ENCODE measurements around the gene KTI12. TPM values are rescaled to one million over a fixed set of nuclear protein-coding genes. Genes with fewer than 3 reads are reported as not detected.

KTI12 gene
- total and polyA plus RNA-seq, 2 donors (not counting 3 experiments of a cell fraction or from before 2014, with no cell fraction given), result 10.0 to 12.7 TPM

- no peaks in the 10 kb centered on the region for H3K79me2 ChIP-seq (ENCODE audit: control insufficient read depth, insufficient read depth, low read length)
- no peak for DNase-seq (ENCODE audit: low read depth, low spot score)
- no peaks in the 10 kb centered on the region for H3K9me1 ChIP-seq (replicated peaks; ENCODE audit: control insufficient read depth, extremely low read depth, insufficient read depth, low read length)
- H3K9ac ChIP-seq (replicated peaks; ENCODE audit: extremely low read depth, insufficient read depth, low read length), result no peak overlapping the region
- FAIRE-seq, result no peak
- H3K9me3 ChIP-seq (replicated peaks; ENCODE audit: control insufficient read depth, insufficient read depth, low read length), result no peaks in the 10 kb centered on the region
- no TSS peak for BruUV-seq (replicated peaks)
- TF ChIP-seq CTCF (IDR thresholded peaks at IDR 0.05; ENCODE audit: extremely low read depth in 1 of 2, insufficient read depth in 1 of 2, low read depth in 1 of 2, low read length in 2 of 2) (no peak), POLR2A (IDR thresholded peaks at IDR 0.05; ENCODE audit: low read depth, low read length) (no peak)
- no peaks in the 10 kb centered on the region for H3K4me1 ChIP-seq (ENCODE audit: control insufficient read depth, extremely low read depth, insufficient read depth, low read length)
- H3K4me3 ChIP-seq (replicated peaks in 1 of 3; ENCODE audit: insufficient read depth in 1 of 3, low read depth in 1 of 3, low read length in 3 of 3), result no peak overlapping the region
- dilution Hi-C loops (cut with MboI; ENCODE audit: extremely low pct_ligation_motif_present, low sequenced_read_pairs) (no loop called here), intact Hi-C loops (cut with micrococcal nuclease) (no loop called here)
- H3K27me3 ChIP-seq (ENCODE audit: control insufficient read depth in 2 of 2, insufficient read depth in 2 of 2, low read length in 2 of 2), result peaks cover 3% of the 10 kb centered on the region in 2 experiments
- no peak overlapping the region for H3K27ac ChIP-seq (ENCODE audit: insufficient read depth, low read depth, low read length)
- H3K4me2 ChIP-seq (ENCODE audit: insufficient read depth, low read length), result no peak overlapping the region
- CTCF ChIA-PET, result interaction anchor here (0.8 to 3.5 kb wide), 4 partner anchors 12 to 100 kb away, joined by 3 to 22 read pairs (median 3); no protein-coding TSS in a partner anchor
- POLR2A ChIA-PET, result no interaction called here
- H4K20me1 ChIP-seq (replicated peaks; ENCODE audit: control insufficient read depth, extremely low read depth, insufficient read depth, low read length), result no peaks in the 10 kb centered on the region
- no peak overlapping the region for H2AFZ ChIP-seq (ENCODE audit: low read depth, low read length)
- H3K36me3 ChIP-seq (ENCODE audit: control insufficient read depth in 2 of 2, extremely low read depth in 1 of 2, insufficient read depth in 2 of 2, low read length in 2 of 2), result no peaks in the 10 kb centered on the region
These were observed 35.6 kb downstream of the KTI12 start for GRCh38 chr1:51997974-51998382.

- FAIRE-seq, result peak; percentile 77
- dilution Hi-C loops (cut with MboI; ENCODE audit: extremely low pct_ligation_motif_present, low sequenced_read_pairs), result no loop called here
These were observed 43.1 kb downstream of the KTI12 start, which contains the start of gene RAB3B for GRCh38 chr1:51990478-51990965. Gene RAB3B, minus strand, starts transcription at chr1:51990700. Its CDS starts 13,583 bp downstream, at chr1:51977117.

More at GRCh38 chr1:51990478-51990965, 43.1 kb downstream of the KTI12 start, which contains the start of gene RAB3B:
- ChIA-PET POLR2A (no interaction called here), CTCF (interaction anchor here (0.9 to 2.0 kb wide), 2 partner anchors 65 to 94 kb away, joined by 3 to 9 read pairs; partner anchors contain the start of gene TXNDC12)
- H3K4me2 ChIP-seq (ENCODE audit: insufficient read depth, low read length), result peak within 1 kb of the TSS; percentile 57
- no peaks in the 10 kb centered on the region for H3K9me3 ChIP-seq (replicated peaks; ENCODE audit: control insufficient read depth, insufficient read depth, low read length)
- intact Hi-C loops (cut with micrococcal nuclease), result no loop called here
- TF ChIP-seq CTCF (IDR thresholded peaks at IDR 0.05; ENCODE audit: extremely low read depth in 1 of 2, insufficient read depth in 1 of 2, low read depth in 1 of 2, low read length in 2 of 2), result no peak
- TF ChIP-seq POLR2A (IDR thresholded peaks at IDR 0.05; ENCODE audit: low read depth, low read length), result peak; percentile 50
- peak; percentile 50 for TF ChIP-seq POLR2AphosphoS5 (IDR thresholded peaks at IDR 0.05; ENCODE audit: insufficient read depth, low read depth, low read length)
- H3K4me1 ChIP-seq (ENCODE audit: control insufficient read depth, extremely low read depth, insufficient read depth, low read length), result no peaks in the 10 kb centered on the region
- no peak within 1 kb of the TSS for H3K27ac ChIP-seq (ENCODE audit: insufficient read depth, low read depth, low read length)
- peaks cover 15 to 16% of the 10 kb centered on the region in 2 experiments for H3K27me3 ChIP-seq (ENCODE audit: control insufficient read depth in 2 of 2, insufficient read depth in 2 of 2, low read length in 2 of 2)
- no TSS peak for BruUV-seq (replicated peaks)
- H4K20me1 ChIP-seq (replicated peaks; ENCODE audit: control insufficient read depth, extremely low read depth, insufficient read depth, low read length), result no peaks in the 10 kb centered on the region
- H3K4me3 ChIP-seq (replicated peaks in 1 of 3; ENCODE audit: insufficient read depth in 1 of 3, low read depth in 1 of 3, low read length in 3 of 3), result peak within 1 kb of the TSS; percentile 35 to 84 (median 73)
- no peaks in the 10 kb centered on the region for H3K9me1 ChIP-seq (replicated peaks; ENCODE audit: control insufficient read depth, extremely low read depth, insufficient read depth, low read length)
- peak; percentile 71 for DNase-seq (ENCODE audit: low read depth, low spot score)
- H3K9ac ChIP-seq (replicated peaks; ENCODE audit: extremely low read depth, insufficient read depth, low read length), result peak within 1 kb of the TSS; percentile 64
- H3K79me2 ChIP-seq (ENCODE audit: control insufficient read depth, insufficient read depth, low read length), result no peaks in the 10 kb centered on the region
- H2AFZ ChIP-seq (ENCODE audit: low read depth, low read length), result peak within 1 kb of the TSS; percentile 71
- no peaks in the 10 kb centered on the region for H3K36me3 ChIP-seq (ENCODE audit: control insufficient read depth in 2 of 2, extremely low read depth in 1 of 2, insufficient read depth in 2 of 2, low read length in 2 of 2)
